HepG2 (cell line): ENCODE data around the gene GSDMA. TPM values are rescaled to one million over a fixed set of nuclear protein-coding genes. Genes with fewer than 3 reads are reported as not detected.

Source experiments
- NR2F1 ChIP-seq, 2 experiments: fragments of 450-650 bp in 1 of 2; formaldehyde crosslinking in 1 of 2; IDR thresholded peaks; 2 replicates each; pipeline versions ENCODE4 v1.5.0 to v1.6.1; 2016 to 2020; ENCODE audit warnings: mild to moderate bottlenecking in 1 of 2, missing compliant biosample characterization in 1 of 2, missing genetic modification reagents in 1 of 2, moderate library complexity in 1 of 2
- RBM39 ChIP-seq: fragments of 200-400 bp; formaldehyde crosslinking; IDR thresholded peaks from one replicate; pipeline ENCODE4 v1.6.1; 2018; ENCODE audit warnings: antibody characterized with exemption, mild to moderate bottlenecking, low read depth, low read length; ENCODE audit not compliant: poor library complexity, severe bottlenecking
- SP140L ChIP-seq: sonication (generic); formaldehyde crosslinking; IDR thresholded peaks from 2 replicates; pipeline ENCODE4 v1.4.0; 2020; ENCODE audit warnings: missing genetic modification reagents, borderline replicate concordance
- SRSF4 ChIP-seq: fragments of 200-400 bp; formaldehyde crosslinking; IDR thresholded peaks from one replicate; pipeline ENCODE4 v1.6.1; 2018; ENCODE audit warnings: mild to moderate bottlenecking, low read depth, low read length, moderate library complexity; ENCODE audit not compliant: poor library complexity, severe bottlenecking
- TOPORS ChIP-seq: sonication (generic); formaldehyde crosslinking; IDR thresholded peaks from 2 replicates; pipeline ENCODE4 v1.8.0; 2023; ENCODE audit warnings: mild to moderate bottlenecking, missing genetic modification reagents
- ZEB1 ChIP-seq: IDR thresholded peaks from 2 replicates; pipeline ENCODE4 v1.6.1; 2012; ENCODE audit warnings: mild to moderate bottlenecking, low read depth, inconsistent platforms; ENCODE audit not compliant: insufficient replicate concordance
- ZKSCAN5 ChIP-seq: sonication (generic); formaldehyde crosslinking; IDR thresholded peaks from 2 replicates; pipeline ENCODE4 v1.5.1; 2020; ENCODE audit warnings: mild to moderate bottlenecking, missing genetic modification reagents
- ZNF484 ChIP-seq: sonication (generic); formaldehyde crosslinking; IDR thresholded peaks from 2 replicates; pipeline ENCODE4 v1.5.1; 2020; ENCODE audit warnings: mild to moderate bottlenecking, low read depth, missing genetic modification reagents, borderline replicate concordance
- ZNF589 ChIP-seq: sonication (generic); formaldehyde crosslinking; conservative IDR thresholded peaks from 2 replicates; pipeline ENCODE4 v1.8.0; 2022; ENCODE audit warnings: mild to moderate bottlenecking, moderate library complexity, missing genetic modification reagents
- polyA plus RNA-seq, 8 experiments: library from polyadenylated mRNA; depleted of rRNA in 3 of 8; stranded (reverse) in 7 of 8; unstranded in 1 of 8; fragments of >200 nt; fragmentation: Illumina TruSeq in 4 of 8; extraction: Trizol in 4 of 8; gene quantifications; 2 replicates each; pipeline versions ENCODE4 v1.2.1 to v1.2.3, GENCODE V29; 2011 to 2016; ENCODE audit warnings: low read depth in 4 of 8, missing spikeins in 1 of 8, mixed read lengths in 1 of 8; ENCODE audit not compliant: insufficient read depth in 1 of 8
- total RNA-seq, 5 experiments: library from RNA; depleted of rRNA; stranded (reverse); fragments of >200 nt; fragmentation: Illumina TruSeq; extraction: Trizol; gene quantifications; 2 replicates each; pipeline ENCODE4 v1.2.3, GENCODE V29; 2016; ENCODE audit warnings: low read depth in 1 of 5
- TF ChIP-seq, protein P1 (sequence below), 2 experiments: fragments of 450-650 bp in 1 of 2; sonication (generic) in 1 of 2; formaldehyde crosslinking; IDR thresholded peaks; 2 replicates each; pipeline versions ENCODE4 v1.5.0 to v1.8.0; 2020 to 2022; ENCODE audit warnings: mild to moderate bottlenecking in 1 of 2, missing genetic modification reagents in 1 of 2
- TF ChIP-seq, protein P2 (sequence below): sonication (generic); formaldehyde crosslinking; IDR thresholded peaks from 2 replicates; pipeline ENCODE4 v1.8.1; 2023; ENCODE audit warnings: mild to moderate bottlenecking, inconsistent platforms, moderate library complexity, missing genetic modification reagents, borderline replicate concordance
- TF ChIP-seq, protein P3 (sequence below): sonication (generic); formaldehyde crosslinking; IDR thresholded peaks from 2 replicates; pipeline ENCODE4 v1.4.0; 2020; ENCODE audit warnings: mild to moderate bottlenecking, missing genetic modification reagents, borderline replicate concordance
- TF ChIP-seq, protein P4 (sequence below): IDR thresholded peaks from 2 replicates; pipeline ENCODE4 v1.6.1; 2018; ENCODE audit warnings: missing genetic modification reagents
- TF ChIP-seq, protein P5 (sequence below): IDR thresholded peaks from 2 replicates; pipeline ENCODE4 v1.6.1; 2016; ENCODE audit warnings: low read depth, control low read depth

GSDMA gene
- total and polyA plus RNA-seq, 2 of the 13 experiments (the other 11 are each of a cell fraction or from before 2014, with no cell fraction given) = not detected

DNA sequence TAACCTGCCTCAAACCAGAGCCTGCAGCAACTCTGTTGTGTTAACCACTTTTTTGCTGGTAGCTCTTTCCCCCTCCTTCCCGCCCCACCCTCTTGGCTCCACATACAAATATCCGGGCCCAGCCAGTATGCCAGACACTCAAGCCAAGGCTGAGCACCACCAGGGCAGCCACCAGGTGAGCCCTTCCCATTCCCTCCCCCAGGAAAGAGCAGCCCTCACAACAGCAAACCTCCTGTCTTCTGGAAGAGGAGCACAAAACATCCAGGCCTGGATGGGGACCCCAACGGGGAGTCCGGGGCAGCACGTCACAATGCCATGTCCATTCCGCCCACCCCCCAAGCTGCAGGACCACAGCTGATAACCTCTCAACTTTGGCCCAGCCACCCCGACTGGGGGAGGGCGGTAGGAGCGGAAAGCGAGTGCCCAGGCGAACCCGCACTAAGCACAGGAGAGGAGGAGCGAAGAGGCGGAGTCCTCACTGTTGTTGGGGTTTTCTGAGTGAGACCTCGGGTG lies 36.2 kb upstream of the GSDMA start (continued):
- peak in 1 of 2 experiments; percentile 96 for TF ChIP-seq NR2F1 (CRISPR knock-in tag; IDR thresholded peaks at IDR 0.05)
- TF ChIP-seq ZEB1 = no peak
- TF ChIP-seq, protein P1, sequence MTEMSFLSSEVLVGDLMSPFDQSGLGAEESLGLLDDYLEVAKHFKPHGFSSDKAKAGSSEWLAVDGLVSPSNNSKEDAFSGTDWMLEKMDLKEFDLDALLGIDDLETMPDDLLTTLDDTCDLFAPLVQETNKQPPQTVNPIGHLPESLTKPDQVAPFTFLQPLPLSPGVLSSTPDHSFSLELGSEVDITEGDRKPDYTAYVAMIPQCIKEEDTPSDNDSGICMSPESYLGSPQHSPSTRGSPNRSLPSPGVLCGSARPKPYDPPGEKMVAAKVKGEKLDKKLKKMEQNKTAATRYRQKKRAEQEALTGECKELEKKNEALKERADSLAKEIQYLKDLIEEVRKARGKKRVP (CRISPR knock-in tag; IDR thresholded peaks at IDR 0.05) = no peak
- TF ChIP-seq, protein P2, sequence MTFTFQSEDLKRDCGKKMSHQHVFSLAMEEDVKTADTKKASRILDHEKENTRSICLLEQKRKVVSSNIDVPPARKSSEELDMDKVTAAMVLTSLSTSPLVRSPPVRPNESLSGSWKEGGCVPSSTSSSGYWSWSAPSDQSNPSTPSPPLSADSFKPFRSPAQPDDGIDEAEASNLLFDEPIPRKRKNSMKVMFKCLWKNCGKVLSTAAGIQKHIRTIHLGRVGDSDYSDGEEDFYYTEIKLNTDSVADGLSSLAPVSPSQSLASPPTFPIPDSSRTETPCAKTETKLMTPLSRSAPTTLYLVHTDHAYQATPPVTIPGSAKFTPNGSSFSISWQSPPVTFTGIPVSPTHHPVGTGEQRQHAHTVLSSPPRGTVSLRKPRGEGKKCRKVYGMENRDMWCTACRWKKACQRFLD (CRISPR knock-in tag) = no peak
- TF ChIP-seq ZKSCAN5 (CRISPR knock-in tag) = no peak
- TF ChIP-seq ZNF484 (CRISPR knock-in tag) = no peak
- TF ChIP-seq, protein P3, sequence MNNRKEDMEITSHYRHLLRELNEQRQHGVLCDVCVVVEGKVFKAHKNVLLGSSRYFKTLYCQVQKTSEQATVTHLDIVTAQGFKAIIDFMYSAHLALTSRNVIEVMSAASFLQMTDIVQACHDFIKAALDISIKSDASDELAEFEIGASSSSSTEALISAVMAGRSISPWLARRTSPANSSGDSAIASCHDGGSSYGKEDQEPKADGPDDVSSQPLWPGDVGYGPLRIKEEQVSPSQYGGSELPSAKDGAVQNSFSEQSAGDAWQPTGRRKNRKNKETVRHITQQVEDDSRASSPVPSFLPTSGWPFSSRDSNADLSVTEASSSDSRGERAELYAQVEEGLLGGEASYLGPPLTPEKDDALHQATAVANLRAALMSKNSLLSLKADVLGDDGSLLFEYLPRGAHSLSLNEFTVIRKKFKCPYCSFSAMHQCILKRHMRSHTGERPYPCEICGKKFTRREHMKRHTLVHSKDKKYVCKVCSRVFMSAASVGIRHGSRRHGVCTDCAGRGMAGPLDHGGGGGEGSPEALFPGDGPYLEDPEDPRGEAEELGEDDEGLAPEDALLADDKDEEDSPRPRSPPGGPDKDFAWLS (CRISPR knock-in tag) = no peak
- peak; percentile 74 for TF ChIP-seq RBM39
- no peak for TF ChIP-seq SRSF4
- no peak for TF ChIP-seq ZNF589 (CRISPR knock-in tag)
- TF ChIP-seq SP140L (CRISPR knock-in tag) = no peak
- TF ChIP-seq, protein P4, sequence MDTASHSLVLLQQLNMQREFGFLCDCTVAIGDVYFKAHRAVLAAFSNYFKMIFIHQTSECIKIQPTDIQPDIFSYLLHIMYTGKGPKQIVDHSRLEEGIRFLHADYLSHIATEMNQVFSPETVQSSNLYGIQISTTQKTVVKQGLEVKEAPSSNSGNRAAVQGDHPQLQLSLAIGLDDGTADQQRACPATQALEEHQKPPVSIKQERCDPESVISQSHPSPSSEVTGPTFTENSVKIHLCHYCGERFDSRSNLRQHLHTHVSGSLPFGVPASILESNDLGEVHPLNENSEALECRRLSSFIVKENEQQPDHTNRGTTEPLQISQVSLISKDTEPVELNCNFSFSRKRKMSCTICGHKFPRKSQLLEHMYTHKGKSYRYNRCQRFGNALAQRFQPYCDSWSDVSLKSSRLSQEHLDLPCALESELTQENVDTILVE (CRISPR knock-in tag) = no peak; the same call in 1 of the 2 replicates
- no peak for TF ChIP-seq TOPORS (CRISPR knock-in tag)
- TF ChIP-seq, protein P5, sequence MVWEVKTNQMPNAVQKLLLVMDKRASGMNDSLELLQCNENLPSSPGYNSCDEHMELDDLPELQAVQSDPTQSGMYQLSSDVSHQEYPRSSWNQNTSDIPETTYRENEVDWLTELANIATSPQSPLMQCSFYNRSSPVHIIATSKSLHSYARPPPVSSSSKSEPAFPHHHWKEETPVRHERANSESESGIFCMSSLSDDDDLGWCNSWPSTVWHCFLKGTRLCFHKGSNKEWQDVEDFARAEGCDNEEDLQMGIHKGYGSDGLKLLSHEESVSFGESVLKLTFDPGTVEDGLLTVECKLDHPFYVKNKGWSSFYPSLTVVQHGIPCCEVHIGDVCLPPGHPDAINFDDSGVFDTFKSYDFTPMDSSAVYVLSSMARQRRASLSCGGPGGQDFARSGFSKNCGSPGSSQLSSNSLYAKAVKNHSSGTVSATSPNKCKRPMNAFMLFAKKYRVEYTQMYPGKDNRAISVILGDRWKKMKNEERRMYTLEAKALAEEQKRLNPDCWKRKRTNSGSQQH (CRISPR knock-in tag) = peak; percentile 62; the same call in 1 of the 2 replicates
